GM21360 (cell line): ENCODE results near the gene COA1.
"Not testable (repeated sequence)": the region's sequence is repeated elsewhere in the genome, so short reads cannot be mapped to it uniquely, and the experiment has no call there.

Experiments used
- ATAC-seq: cut with Tn5 transposase; IDR thresholded peaks from one replicate; pipeline ENCODE4 v1.9.1; 2021; ENCODE audit warnings: mild to moderate bottlenecking, moderate library complexity; ENCODE audit not compliant: unreplicated experiment

COA1 gene

DNA sequence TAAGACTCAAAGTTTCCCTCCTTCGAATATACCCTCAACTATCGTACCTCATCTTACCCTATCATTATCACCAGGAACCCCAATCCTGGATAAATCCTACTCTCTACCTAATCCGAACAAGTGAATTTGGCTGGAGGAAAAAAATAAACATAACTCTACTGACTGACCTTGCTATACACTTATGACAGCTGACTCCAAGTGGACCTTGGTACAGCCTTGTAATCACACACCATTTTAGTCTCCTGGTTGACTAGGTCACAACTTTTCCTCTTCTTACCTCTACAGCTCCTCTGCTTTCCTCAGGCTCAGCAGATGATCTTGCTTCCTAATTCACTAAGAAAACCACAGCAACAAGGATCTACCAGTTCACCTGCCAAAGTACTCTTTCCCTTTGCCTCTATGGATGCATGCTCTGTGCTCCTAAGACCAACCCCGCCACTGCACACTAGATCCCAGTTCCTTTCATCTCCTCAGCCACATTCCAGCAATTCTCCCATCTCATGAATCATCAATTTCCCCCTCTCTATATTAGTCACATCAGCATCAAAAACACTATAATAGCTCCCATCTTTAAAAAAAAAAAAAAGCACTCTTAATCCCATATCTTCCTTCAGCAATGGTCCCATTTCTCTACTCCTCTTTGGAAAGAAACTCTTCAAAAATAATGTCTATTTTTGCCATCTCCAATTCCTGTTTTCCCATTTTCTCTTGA lies 35.5 kb downstream of the COA1 start:
- no peak for ATAC-seq

DNA sequence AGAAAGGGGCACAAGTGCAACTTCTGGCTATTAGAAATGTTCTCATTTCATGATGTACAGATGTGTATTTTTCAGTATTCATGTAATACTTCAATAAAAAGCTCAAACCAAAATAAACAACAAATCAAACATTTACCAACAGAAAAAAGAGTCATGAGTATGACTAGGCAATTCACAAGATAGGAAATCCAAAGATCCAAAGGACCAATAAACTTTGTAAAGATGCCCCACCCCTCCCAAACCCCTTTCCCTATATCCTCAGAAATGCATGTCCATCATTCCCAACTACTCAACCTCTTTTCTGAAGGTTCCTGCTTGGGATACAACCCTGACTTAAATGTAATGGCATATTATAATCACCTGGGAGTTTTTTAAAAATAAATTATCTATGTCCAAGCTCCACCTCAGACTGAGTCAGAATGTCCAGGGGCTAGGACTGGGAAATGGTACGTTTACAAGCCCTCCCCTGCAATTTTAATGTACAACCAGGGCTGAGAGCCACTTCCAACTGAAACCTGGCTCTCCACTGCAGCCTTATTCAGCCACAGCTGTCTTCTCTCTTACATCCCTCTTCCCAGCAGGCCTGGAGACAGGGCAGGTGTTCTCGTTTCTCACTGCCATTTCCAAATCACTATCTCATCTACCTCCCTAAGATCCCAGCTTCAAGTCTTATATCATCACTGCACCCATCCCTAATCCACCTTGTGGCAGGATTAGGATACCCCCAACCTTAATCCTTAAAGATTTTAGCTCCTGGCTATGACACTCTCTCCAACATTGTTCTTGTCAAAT lies 36.5 kb downstream of the COA1 start:
- ATAC-seq = no peak

DNA sequence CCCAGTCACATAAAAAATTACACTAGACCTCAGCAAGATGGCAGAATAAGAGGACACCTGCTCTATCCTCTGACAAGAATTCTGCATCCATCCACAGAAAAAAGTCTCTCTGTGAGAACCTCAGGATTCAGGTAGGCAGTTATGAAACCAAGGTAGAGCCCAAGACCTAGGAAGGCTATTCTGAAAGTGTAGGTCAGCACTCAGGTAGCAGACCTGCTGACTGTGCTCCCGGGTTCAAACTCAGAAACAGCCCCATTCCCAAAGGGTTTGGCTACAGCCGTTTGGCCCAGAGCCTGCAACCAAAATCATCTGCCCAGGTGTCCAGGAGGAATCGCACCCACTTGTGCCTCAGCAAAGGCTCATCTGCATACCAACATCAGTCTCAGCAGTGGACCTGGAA lies 37.7 kb downstream of the COA1 start:
- ATAC-seq = no peak

DNA sequence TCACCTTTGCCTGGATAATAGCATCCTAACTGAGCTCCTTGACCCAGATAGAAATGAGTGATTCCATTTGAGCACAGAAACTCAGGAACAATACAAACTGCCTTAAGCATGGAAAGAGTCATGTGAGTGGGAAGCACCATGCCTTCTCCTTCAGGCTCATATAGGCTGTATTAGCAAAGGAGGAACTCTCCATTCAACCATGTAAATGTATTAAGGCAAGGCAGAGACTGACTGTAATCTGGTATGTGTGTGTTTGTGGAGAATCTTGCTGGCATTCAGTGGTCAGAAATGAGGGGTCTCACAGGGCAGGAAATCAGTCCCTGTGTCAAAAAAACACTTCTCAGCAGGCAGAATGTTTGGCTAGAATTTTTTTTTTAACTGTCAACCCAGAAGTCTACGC lies 40.2 kb downstream of the COA1 start:
- no peak for ATAC-seq

DNA sequence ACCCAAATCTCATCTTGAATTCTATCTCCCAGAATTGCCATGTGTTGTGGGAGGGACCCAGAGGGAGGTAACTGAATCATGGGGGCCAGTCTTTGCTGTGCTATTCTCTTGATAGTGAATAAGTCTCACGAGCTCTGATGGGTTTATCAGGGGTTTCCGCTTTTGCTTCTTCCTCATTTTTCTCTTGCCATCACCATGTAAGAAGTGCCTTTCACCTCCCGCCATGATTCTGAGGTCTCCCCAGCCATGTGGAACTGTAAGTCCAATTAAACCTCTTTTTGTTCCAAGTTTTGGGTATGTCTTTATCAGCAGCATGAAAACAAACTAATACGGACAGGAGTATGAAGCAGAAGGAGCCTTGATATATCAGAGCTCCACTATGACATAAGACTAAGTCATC lies 41.5 kb downstream of the COA1 start:
- ATAC-seq = not testable (repeated sequence)

DNA sequence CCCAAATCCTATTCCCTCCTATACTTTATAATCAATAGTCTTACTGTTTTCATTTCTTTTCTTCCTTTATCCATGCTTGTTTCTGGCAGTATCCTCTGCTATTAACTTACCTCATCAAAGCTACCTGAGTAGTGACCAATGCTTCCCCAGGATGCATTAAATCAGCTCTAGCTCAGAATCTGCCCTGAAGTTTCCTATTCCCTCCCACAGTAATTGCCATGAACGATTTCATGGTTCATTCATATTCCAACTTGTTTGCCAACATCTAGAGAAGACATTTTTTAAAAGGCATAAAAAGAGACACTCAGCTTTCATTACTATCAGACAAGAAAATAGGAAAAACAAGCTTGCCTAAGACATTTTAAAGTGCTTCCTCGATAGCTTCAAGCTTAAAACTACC lies 42.3 kb downstream of the COA1 start:
- no peak for ATAC-seq

DNA sequence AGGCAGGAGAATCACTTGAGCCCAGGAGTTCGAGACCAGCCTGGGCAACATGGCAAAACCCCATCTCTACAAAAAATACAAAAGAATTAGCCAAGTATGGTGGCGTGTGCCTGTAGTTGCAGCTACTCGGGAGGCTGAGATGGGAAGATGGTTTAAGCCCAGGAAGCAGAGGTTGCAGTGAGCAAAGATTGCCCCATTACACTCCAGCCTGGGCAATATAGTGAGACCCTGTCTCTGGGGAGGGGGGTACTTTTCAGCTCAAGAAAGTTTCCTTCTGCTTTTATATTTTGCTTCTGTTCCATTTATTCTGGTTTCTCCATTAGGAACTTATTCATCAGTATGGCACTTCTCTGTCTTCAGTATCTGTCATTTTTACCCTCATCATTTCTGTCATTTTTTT lies 48.6 kb downstream of the COA1 start:
- no peak for ATAC-seq

DNA sequence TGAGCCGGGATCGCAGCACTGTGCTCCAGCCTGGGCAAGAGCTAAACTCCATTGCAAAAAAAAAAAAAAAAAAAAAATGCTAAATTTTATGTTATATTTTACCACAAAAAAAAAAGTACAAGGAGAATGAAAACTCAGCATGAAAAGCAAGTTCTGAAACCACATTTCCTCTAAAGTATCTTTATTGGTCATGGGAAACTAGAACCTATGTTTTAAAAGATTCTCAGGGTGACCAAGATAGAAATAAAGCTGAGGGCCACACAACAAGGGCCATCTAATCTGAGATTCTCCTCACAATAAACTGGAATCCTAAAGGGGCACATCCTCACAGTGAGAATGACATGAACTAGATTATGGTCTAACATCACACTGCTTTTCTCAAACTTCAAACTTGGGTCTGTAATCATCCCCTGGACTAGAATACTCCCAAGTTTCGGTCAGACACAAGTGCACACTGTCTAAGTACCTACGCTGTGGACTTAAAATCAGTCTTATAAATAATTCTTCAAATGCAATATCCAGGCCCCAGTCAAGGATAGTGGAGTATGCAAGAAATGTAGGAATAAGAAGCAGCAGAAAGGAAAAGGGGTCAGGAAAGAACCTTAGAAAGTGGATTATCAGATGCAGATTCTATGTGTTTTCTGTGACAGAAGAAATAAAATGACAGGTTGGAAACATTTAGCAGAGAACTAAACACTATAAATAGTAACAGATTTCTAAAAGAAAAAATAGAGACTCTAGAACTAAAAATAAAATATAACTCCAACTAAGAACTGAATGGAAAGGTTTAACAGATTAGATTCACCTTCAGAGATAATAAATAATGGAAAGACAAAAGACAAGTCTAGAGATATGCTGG lies 49.9 kb downstream of the COA1 start:
- ATAC-seq = no peak

DNA sequence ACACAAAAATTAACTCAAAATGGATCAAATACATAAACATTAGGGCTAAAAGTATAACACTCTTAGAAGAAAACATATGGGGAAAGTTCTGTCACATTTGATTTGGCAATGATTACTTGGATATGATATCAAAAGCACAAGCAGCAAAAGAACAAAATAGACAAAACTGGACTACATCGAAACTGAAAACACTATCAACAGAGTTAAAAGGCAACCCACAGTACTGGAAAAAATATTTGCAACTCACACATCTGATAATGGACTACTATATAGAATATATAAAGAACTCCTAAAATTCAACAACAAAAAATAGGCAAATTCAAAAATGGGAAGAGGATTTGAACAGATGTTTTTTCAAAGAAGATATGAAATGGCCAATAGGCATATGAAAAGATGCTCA lies 51.0 kb downstream of the COA1 start:
- no peak for ATAC-seq

DNA sequence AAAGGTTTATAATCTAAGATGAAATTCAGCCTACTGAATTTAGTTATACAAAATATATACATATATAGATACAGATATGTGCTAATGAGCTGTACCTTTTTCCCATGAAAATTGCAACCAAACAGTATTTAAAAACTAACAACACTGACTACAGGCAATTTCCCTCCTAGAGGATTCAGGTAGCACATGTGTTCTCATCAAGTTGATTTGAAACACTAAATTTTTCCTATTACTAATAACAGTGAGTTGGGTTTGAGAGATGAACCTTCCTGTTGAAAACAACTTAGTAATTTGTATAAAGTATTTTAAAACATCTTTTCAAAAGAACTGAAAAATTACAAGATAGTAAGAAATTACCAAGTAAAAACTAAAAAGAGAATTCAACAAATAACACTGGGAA lies 51.5 kb downstream of the COA1 start:
- no peak for ATAC-seq

DNA sequence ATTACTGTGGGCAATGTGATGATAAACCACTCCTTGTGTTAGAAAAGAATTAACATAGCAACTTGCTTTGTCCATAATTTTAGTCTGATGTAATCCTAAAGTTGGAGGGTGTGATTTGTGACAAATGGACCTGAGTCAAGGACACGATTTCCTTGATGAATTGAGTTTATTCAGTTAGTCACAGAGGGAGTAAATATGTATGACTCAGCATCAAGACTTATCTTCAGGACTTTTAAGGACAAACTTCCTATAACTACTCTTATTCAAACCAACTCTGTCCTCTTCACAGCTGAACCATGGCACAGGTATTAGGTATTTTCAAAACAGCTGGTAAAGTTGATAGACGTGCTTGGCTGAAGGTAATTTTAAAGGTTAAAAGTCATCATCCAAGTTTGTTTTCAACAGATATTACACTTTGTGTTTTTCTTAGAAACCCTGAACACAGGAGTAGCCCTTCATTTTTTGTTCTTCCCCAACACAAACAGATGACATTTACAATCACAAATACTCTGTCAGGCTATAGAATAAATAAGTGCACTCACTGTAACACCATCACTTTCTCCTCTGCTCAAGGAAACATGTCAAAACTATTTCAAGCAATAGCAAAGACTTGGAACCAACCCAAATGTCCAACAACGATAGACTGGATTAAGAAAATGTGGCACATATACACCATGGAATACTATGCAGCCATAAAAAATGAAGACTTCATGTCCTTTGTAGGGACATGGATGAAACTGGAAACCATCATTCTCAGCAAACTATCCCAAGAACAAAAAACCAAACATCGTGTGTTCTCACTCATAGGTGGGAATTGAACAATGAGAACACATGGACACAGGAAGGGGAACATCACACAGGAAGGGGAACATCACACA lies 54.5 kb downstream of the COA1 start:
- ATAC-seq = no peak

DNA sequence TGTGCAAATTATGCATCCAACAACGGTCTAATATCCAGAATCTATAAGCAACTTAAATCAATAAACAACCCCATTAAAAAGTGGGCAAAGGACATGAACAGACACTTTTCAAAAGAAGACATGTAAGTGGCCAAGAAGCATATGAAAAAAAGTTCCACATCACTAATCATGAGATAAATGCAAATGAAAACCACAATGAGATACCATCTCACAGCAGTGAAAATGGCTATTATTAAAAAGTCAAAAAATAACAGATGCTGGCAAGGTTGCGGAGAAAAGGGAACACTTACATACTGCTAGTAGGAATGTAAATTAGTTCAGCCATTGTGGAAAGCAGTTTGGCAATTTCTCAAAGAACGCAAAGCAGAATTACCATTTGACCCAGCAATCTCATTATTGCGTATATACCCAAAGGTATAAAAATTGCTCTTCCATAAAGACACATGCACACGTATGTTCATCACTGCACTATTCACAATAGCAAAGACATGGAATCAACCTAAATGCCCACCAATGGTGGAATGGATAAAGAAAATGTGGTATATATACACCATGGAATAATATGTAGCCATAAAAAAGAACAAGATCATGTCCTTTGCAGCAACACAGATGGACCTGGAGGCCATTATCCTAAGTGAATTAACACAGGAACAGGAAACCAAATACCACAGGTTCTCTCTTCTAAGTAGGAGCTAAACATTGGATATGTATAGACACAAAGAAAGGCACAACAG lies 55.9 kb downstream of the COA1 start:
- ATAC-seq = not testable (repeated sequence)

DNA sequence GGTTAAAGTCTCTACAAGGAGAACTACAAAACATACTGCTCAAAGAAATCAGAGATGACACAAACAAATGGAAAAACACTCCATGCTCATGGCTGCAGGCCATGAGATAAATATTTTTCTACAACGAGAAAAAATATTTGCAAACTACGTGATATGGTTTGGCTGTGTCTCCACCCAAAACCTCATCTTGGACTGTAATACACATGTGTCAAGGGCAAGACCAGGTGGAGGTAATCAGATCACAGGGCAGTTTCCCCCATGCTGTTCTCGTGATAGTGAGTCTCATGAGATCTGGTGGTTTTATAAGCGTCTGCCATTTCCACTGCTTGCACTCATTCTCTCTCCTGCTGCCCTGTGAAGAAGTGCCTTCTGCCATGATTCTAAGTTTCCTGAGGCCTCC lies 57.8 kb downstream of the COA1 start:
- ATAC-seq = no peak

DNA sequence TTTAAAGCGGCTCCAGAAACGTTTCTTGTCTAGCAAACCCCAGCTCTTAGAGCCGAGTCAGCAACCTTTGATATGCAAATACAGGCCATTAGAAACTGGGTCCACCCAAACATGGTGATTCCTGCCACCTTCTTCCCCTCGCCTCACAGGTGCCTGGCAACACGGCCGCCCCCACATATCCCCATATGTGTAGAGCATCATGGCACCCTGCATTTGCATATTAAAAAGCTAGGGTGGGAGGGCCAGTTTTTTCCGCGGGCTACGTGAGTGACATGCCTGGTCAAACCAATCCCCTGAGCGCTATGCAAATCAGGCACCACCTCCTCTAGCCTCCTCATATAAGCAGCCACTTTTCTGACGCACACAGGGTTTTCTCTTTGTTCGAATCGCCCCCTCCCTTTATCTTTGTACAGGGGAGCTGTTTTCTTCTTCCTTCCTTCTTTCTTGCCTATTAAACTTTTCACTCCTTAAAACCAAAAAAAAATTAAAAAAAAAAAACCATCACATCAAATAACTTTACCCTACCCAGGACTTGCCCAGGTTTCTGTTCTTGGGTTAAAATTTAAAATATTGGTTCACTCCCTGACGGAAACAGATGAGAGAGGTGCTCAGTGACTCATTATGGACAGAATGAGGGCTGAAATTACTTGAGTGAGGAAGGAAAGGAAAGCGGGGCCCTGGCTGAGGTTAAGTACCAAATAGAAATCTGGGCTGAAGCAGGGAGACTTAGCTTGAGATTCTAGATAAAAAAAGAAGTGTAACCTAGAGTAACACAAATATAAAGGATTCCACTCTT lies 59.8 kb downstream of the COA1 start:
- ATAC-seq = no peak

DNA sequence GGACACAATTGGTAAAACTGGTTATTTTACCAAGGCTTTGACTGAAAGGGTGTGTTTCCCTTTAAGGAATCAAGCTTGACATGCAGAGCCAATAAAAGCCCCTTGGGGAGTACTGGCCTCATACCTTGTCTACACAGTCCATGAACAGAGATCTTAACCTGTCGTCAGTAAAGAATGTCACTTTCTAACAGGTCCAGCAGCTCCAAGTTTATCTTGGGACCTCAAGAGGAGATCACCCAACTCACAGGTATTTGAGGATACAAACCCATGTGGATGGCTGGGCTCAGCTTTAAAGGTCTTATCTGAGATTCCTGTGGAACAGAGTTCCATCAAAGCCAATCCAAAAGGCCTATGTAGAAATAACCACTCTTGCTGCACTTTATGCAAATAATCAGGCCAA lies 61.3 kb downstream of the COA1 start:
- no peak for ATAC-seq

DNA sequence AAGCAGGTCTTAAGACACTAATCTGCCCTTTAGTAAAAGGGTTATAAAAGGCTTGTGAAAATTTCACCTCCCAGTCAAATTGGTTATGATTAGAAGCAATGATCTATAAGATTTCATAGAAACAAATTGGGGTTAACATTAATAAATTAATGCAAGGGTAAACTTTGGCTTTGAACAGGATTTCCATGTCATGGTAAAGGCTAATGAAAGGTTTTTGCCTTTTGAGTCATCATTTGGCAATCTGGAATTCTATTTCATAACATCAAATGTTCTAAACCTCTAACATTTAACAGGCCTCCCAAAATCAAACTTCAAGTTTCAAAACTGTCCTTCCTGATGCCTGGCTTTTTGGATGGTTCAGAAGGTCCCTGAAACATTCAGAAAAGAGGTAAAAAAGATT lies 62.4 kb downstream of the COA1 start:
- ATAC-seq = no peak

DNA sequence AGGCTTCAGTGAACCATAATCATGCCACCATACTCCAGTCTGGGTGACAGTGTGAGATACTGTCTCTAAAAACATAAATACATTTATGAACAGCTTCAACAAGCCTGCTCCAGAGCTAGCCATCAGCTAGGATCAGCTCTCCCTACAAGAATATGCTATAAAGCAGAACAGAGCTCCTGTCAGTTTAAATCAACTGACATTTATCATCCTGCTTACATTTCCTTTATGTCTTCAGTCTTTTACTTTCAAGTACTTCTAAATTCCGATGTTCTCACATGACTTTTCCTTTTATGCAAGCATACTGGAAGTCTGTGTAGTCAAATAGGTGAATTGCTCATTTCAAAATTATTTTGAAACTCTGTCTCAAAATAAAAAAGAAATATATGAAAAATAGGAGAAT lies 64.6 kb downstream of the COA1 start:
- no peak for ATAC-seq

DNA sequence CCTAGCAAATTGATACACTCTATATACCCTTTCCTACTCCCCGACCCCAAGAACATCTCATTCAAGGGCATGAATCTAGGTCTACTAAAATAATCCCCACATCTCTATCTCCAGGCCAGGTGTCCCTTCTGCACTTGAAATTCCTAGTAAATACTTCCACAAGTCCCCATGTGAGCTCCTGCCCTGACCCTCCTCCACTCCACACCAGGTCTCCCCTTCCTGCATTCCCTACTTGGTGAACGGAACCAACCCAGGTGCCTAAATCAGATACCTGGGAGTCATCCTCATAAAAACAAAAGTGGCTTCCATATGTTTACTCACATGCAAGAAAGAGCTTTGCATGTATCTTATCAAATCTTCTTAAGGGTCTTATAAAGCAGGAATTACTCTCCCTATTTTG lies 69.2 kb downstream of the COA1 start:
- no peak for ATAC-seq

DNA sequence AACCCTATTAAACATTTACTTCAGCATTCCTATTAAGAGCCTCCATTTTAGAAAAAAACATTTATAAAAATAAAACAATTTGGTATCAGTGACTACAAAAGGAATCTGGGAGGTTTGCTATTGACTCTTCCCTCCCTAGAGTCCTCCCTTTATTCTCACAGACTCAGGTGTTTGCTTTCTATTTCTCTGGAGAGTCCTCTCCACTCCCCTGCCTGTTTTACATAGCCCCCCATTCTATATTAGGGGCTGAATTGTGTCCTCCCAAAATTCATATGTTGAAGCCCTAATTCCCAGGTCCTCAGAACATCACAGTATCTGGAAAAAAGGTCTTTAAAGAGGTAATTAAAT lies 69.8 kb downstream of the COA1 start:
- ATAC-seq = no peak
